GM11168 (cell line): Measurements from ENCODE around the gene ZCCHC2.

Source experiments
- in situ Hi-C: fragments of 300-500 bp; cut with MboI; formaldehyde crosslinking; loops from one replicate; pipeline ENCODE4 v1.12.0; 2022; ENCODE audit warnings: low sequenced_read_pairs; ENCODE audit not compliant: unreplicated experiment

The ZCCHC2 gene

GRCh38 chr18:62571648-62572047 lies 48.8 kb downstream of the ZCCHC2 start:
- in situ Hi-C loops: loop anchor here (25.0 kb wide), 1 partner anchor 384 kb away; the partner anchor contains the start of genes PIGN and RELCH

GRCh38 chr18:62572456-62572855 lies 49.6 kb downstream of the ZCCHC2 start:
- in situ Hi-C loops: loop anchor here (25.0 kb wide), 1 partner anchor 385 kb away; the partner anchor contains the start of genes PIGN and RELCH

GRCh38 chr18:62574776-62575175 lies 52.0 kb downstream of the ZCCHC2 start:
- in situ Hi-C loops: loop anchor here (25.0 kb wide), 1 partner anchor 387 kb away; the partner anchor contains the start of genes PIGN and RELCH

GRCh38 chr18:62576271-62576670 lies 53.4 kb downstream of the ZCCHC2 start:
- in situ Hi-C loops: no loop called here

- in situ Hi-C loops: no loop called here
These were observed 54.2 kb downstream of the ZCCHC2 start for GRCh38 chr18:62576845-62577512.

GRCh38 chr18:62577765-62578164 lies 54.9 kb downstream of the ZCCHC2 start:
- in situ Hi-C loops: no loop called here

GRCh38 chr18:62578980-62579511 lies 56.2 kb downstream of the ZCCHC2 start:
- in situ Hi-C loops: no loop called here

- in situ Hi-C loops: no loop called here
These were observed 60.6 kb downstream of the ZCCHC2 start for GRCh38 chr18:62583376-62583775.

- in situ Hi-C loops: no loop called here
These were observed 61.7 kb downstream of the ZCCHC2 start for GRCh38 chr18:62584241-62585120.

- in situ Hi-C loops: no loop called here
These were observed 62.7 kb downstream of the ZCCHC2 start for GRCh38 chr18:62585274-62586150.

- in situ Hi-C loops: no loop called here
These were observed 63.4 kb downstream of the ZCCHC2 start for GRCh38 chr18:62586151-62586774.

- in situ Hi-C loops: no loop called here
These were observed 64.1 kb downstream of the ZCCHC2 start for GRCh38 chr18:62586781-62587487.

GRCh38 chr18:62587689-62588088 lies 64.9 kb downstream of the ZCCHC2 start:
- in situ Hi-C loops: no loop called here

- in situ Hi-C loops: no loop called here
These were observed 65.4 kb downstream of the ZCCHC2 start for GRCh38 chr18:62588217-62588616.

- in situ Hi-C loops: no loop called here
These were observed 68.2 kb downstream of the ZCCHC2 start for GRCh38 chr18:62590799-62591590.

- in situ Hi-C loops: no loop called here
These were observed 73.5 kb downstream of the ZCCHC2 start for GRCh38 chr18:62596145-62597005.

- in situ Hi-C loops: no loop called here
These were observed 79.0 kb downstream of the ZCCHC2 start for GRCh38 chr18:62601871-62602270.
